HepG2 (cell line): Measurements from ENCODE around the gene COX10. TPM values are rescaled to one million over a fixed set of nuclear protein-coding genes. Genes with fewer than 3 reads are reported as not detected.

Experiments used
- ATAC-seq: fragments of 200-7000 bp; cut with Tn5 transposase; 3 replicates; pipeline ENCODE4 v1.9.1; 2020; ENCODE audit warnings: mild to moderate bottlenecking, moderate library complexity
- BruUV-seq: library from RNA; stranded (reverse); fragments of 400-500 nt; replicated peaks from 2 replicates; lab custom pipeline; 2021; lab: Mats Ljungman, UMichigan
- CTCF ChIA-PET: fragments of 300-600 bp; formaldehyde crosslinking; extraction: SDS; loops from one replicate; lab custom pipeline; 2021; ENCODE audit warnings: low total read pairs, inconsistent platforms, low intra/inter-chr PET ratio; lab: Yijun Ruan, JAX
- POLR2A ChIA-PET: fragments of 350-600 bp; sonication (Branson Sonifier 250); formaldehyde crosslinking; loops from one replicate; lab custom pipeline; 2020; ENCODE audit warnings: antibody characterized with exemption, inconsistent platforms; lab: Yijun Ruan, JAX
- DNase-seq: peaks from one replicate; pipeline ENCODE4 v3.0.0-alpha.2; 2015; ENCODE audit warnings: low spot score
- FAIRE-seq: peaks from 3 replicates; lab custom pipeline; 2011; peaks lifted over from hg19 to GRCh38; lab: Jason Lieb, UNC
- H2AFZ ChIP-seq: one replicate; pipeline ENCODE4 v1.6.1; 2011; ENCODE audit warnings: low read length, inconsistent platforms
- H3K27ac ChIP-seq: fragments of 300-600 bp; 3 replicates; pipeline ENCODE4 v1.8.0; 2011; ENCODE audit warnings: mixed run types, mild to moderate bottlenecking, mixed read lengths, low read length, inconsistent platforms; ENCODE audit not compliant: insufficient read depth; ENCODE audit errors: extremely low read length
- H3K27me3 ChIP-seq, 2 experiments: fragments of 200-600 bp in 1 of 2; 2 replicates in 1 of 2; 3 replicates in 1 of 2; pipeline versions ENCODE4 v1.6.0 to v1.8.0; 2011; ENCODE audit warnings: low read length in 2 of 2, mild to moderate bottlenecking in 2 of 2, moderate library complexity in 2 of 2, inconsistent platforms in 1 of 2; ENCODE audit not compliant: insufficient read depth in 2 of 2, control insufficient read depth in 1 of 2
- H3K36me3 ChIP-seq, 2 experiments: fragments of 200-600 bp in 1 of 2; replicated peaks in 1 of 2; 2 replicates in 1 of 2; 3 replicates in 1 of 2; pipeline versions ENCODE4 v1.5.1 to v1.8.0; 2011; ENCODE audit warnings: low read length in 2 of 2, inconsistent platforms in 1 of 2; ENCODE audit not compliant: insufficient read depth in 2 of 2, control insufficient read depth in 1 of 2
- H3K4me1 ChIP-seq: 2 replicates; pipeline ENCODE4 v1.5.1; 2012; ENCODE audit warnings: low read length, inconsistent platforms; ENCODE audit not compliant: insufficient read depth
- H3K4me2 ChIP-seq: 2 replicates; pipeline ENCODE4 v1.6.0; 2011; ENCODE audit warnings: low read depth, low read length, inconsistent platforms
- H3K4me3 ChIP-seq, 3 experiments: fragments of 200-600 bp in 1 of 3; sonication (generic), shearing (Covaris generic) in 1 of 3; replicated peaks in 1 of 3; 2 replicates each; pipeline ENCODE4 v1.5.1; 2011 to 2016; ENCODE audit warnings: low read length in 3 of 3, inconsistent platforms in 2 of 3, low read depth in 2 of 3, mild to moderate bottlenecking in 2 of 3, control low read depth in 1 of 3, mixed read lengths in 1 of 3; ENCODE audit not compliant: insufficient read depth in 1 of 3
- H3K79me2 ChIP-seq: one replicate; pipeline ENCODE4 v1.6.1; 2011; ENCODE audit warnings: low read length, inconsistent platforms; ENCODE audit not compliant: insufficient read depth
- H3K9ac ChIP-seq: 2 replicates; pipeline ENCODE4 v1.6.0; 2011; ENCODE audit warnings: mild to moderate bottlenecking, low read depth, low read length, inconsistent platforms; ENCODE audit not compliant: insufficient read depth
- H3K9me3 ChIP-seq: 2 replicates; pipeline ENCODE4 v1.5.1; 2012; ENCODE audit warnings: mild to moderate bottlenecking, low read length
- H4K20me1 ChIP-seq: 2 replicates; pipeline ENCODE4 v1.6.0; 2011; ENCODE audit warnings: inconsistent platforms, mild to moderate bottlenecking, low read length, moderate library complexity; ENCODE audit not compliant: insufficient read depth
- CENPX ChIP-seq: sonication (generic); formaldehyde crosslinking; IDR thresholded peaks from 2 replicates; pipeline ENCODE4 v1.9.0; 2021; ENCODE audit warnings: mild to moderate bottlenecking, missing genetic modification reagents, moderate library complexity
- CHD2 ChIP-seq: IDR thresholded peaks from 2 replicates; pipeline ENCODE4 v1.6.1; 2011; ENCODE audit warnings: low read depth, low read length, improper control_type of control experiment
- GMEB1 ChIP-seq: sonication (generic); formaldehyde crosslinking; IDR thresholded peaks from 2 replicates; pipeline ENCODE4 v1.5.1; 2020; ENCODE audit warnings: missing genetic modification reagents, mild to moderate bottlenecking, borderline replicate concordance
- KLF12 ChIP-seq: sonication (generic); formaldehyde crosslinking; IDR thresholded peaks from 2 replicates; pipeline ENCODE4 v1.4.0; 2020; ENCODE audit warnings: missing genetic modification reagents, borderline replicate concordance
- KMT2A ChIP-seq: sonication (generic); formaldehyde crosslinking; IDR thresholded peaks from 2 replicates; pipeline ENCODE4 v1.4.0; 2020; ENCODE audit warnings: missing genetic modification reagents
- MLLT10 ChIP-seq: sonication (generic); formaldehyde crosslinking; IDR thresholded peaks from 2 replicates; pipeline ENCODE4 v1.4.0; 2020; ENCODE audit warnings: missing genetic modification reagents
- NPAS2 ChIP-seq: sonication (generic); formaldehyde crosslinking; IDR thresholded peaks from 2 replicates; pipeline ENCODE4 v1.8.0; 2022; ENCODE audit warnings: mild to moderate bottlenecking, missing genetic modification reagents, borderline replicate concordance
- SIX1 ChIP-seq: sonication (generic); formaldehyde crosslinking; IDR thresholded peaks from 2 replicates; pipeline ENCODE4 v1.4.0; 2020; ENCODE audit warnings: missing genetic modification reagents, borderline replicate concordance
- TOE1 ChIP-seq: sonication (generic); formaldehyde crosslinking; IDR thresholded peaks from 2 replicates; pipeline ENCODE4 v1.4.0; 2020; ENCODE audit warnings: mild to moderate bottlenecking, missing genetic modification reagents
- XBP1 ChIP-seq: sonication (generic); formaldehyde crosslinking; IDR thresholded peaks from 2 replicates; pipeline ENCODE4 v1.5.0; 2020; ENCODE audit warnings: missing genetic modification reagents
- ZBTB14 ChIP-seq: sonication (generic); formaldehyde crosslinking; IDR thresholded peaks from 2 replicates; pipeline ENCODE4 v1.4.0; 2020; ENCODE audit warnings: missing genetic modification reagents
- ZFP36L2 ChIP-seq: sonication (generic); formaldehyde crosslinking; IDR thresholded peaks from 2 replicates; pipeline ENCODE4 v1.4.0; 2020; ENCODE audit warnings: missing genetic modification reagents
- ZFP62 ChIP-seq: sonication (generic); formaldehyde crosslinking; IDR thresholded peaks from 2 replicates; pipeline ENCODE4 v1.4.0; 2020; ENCODE audit warnings: missing genetic modification reagents
- ZNF17 ChIP-seq: sonication (generic); formaldehyde crosslinking; IDR thresholded peaks from 2 replicates; pipeline ENCODE4 v1.5.0; 2020; ENCODE audit warnings: mild to moderate bottlenecking, missing genetic modification reagents
- ZNF18 ChIP-seq: sonication (generic); formaldehyde crosslinking; IDR thresholded peaks from 2 replicates; pipeline ENCODE4 v1.8.0; 2022; ENCODE audit warnings: mild to moderate bottlenecking, missing genetic modification reagents; ENCODE audit not compliant: insufficient replicate concordance
- ZNF205 ChIP-seq: IDR thresholded peaks from 2 replicates; pipeline ENCODE4 v1.6.1; 2018; ENCODE audit warnings: missing biosample characterization, missing genetic modification reagents
- ZNF232 ChIP-seq: sonication (generic); formaldehyde crosslinking; IDR thresholded peaks from 2 replicates; pipeline ENCODE4 v1.4.0; 2020; ENCODE audit warnings: missing genetic modification reagents, borderline replicate concordance
- ZNF331 ChIP-seq: sonication (generic); formaldehyde crosslinking; IDR thresholded peaks from 2 replicates; pipeline ENCODE4 v1.4.0; 2020; ENCODE audit warnings: missing genetic modification reagents
- ZNF446 ChIP-seq: sonication (generic); formaldehyde crosslinking; IDR thresholded peaks from 2 replicates; pipeline ENCODE4 v1.5.0; 2020; ENCODE audit warnings: mild to moderate bottlenecking, missing genetic modification reagents
- ZNF510 ChIP-seq: sonication (generic); formaldehyde crosslinking; IDR thresholded peaks from 2 replicates; pipeline ENCODE4 v1.4.0; 2020; ENCODE audit warnings: low read depth, mild to moderate bottlenecking, missing genetic modification reagents
- ZNF562 ChIP-seq: sonication (generic); formaldehyde crosslinking; IDR thresholded peaks from 2 replicates; pipeline ENCODE4 v1.8.0; 2022; ENCODE audit warnings: missing genetic modification reagents, borderline replicate concordance
- ZNF720 ChIP-seq: sonication (generic); formaldehyde crosslinking; IDR thresholded peaks from 2 replicates; pipeline ENCODE4 v1.4.0; 2020; ENCODE audit warnings: missing genetic modification reagents
- ZNF83 ChIP-seq: sonication (generic); formaldehyde crosslinking; IDR thresholded peaks from 2 replicates; pipeline ENCODE4 v1.4.0; 2020; ENCODE audit warnings: missing genetic modification reagents, mild to moderate bottlenecking, borderline replicate concordance
- WGBS: methylation state at CpG from one replicate; pipeline ENCODE4 v1.1.6; 2017; ENCODE audit warnings: low lambda C conversion rate; 5-methylcytosine and 5-hydroxymethylcytosine counted together
- in situ Hi-C: cut with HindIII; loops from 2 replicates; pipeline ENCODE4 v1.10.0; 2017; ENCODE audit warnings: low pct_unique_long_range_greater_than_20kb; ENCODE audit not compliant: extremely low pct_ligation_motif_present
- intact Hi-C: fragments of 100-400 bp; cut with micrococcal nuclease; formaldehyde crosslinking; loops from one replicate; pipeline ENCODE4 v1.10.0; 2022; ENCODE audit not compliant: unreplicated experiment
- polyA plus RNA-seq, 8 experiments: library from polyadenylated mRNA; depleted of rRNA in 3 of 8; stranded (reverse) in 7 of 8; unstranded in 1 of 8; fragments of >200 nt; fragmentation: Illumina TruSeq in 4 of 8; extraction: Trizol in 4 of 8; gene quantifications; 2 replicates each; pipeline versions ENCODE4 v1.2.1 to v1.2.3, GENCODE V29; 2011 to 2016; ENCODE audit warnings: low read depth in 4 of 8, missing spikeins in 1 of 8, mixed read lengths in 1 of 8; ENCODE audit not compliant: insufficient read depth in 1 of 8
- total RNA-seq, 5 experiments: library from RNA; depleted of rRNA; stranded (reverse); fragments of >200 nt; fragmentation: Illumina TruSeq; extraction: Trizol; gene quantifications; 2 replicates each; pipeline ENCODE4 v1.2.3, GENCODE V29; 2016; ENCODE audit warnings: low read depth in 1 of 5

The COX10 gene
- total and polyA plus RNA-seq, 2 of the 13 experiments (the other 11 are each of a cell fraction or from before 2014, with no cell fraction given) = 13.9 to 20.1 TPM

- TF ChIP-seq XBP1 (CRISPR knock-in tag) (no peak), ZNF562 (no peak), ZNF83 (CRISPR knock-in tag) (no peak), KLF12 (CRISPR knock-in tag) (no peak), ZNF446 (no peak), TOE1 (CRISPR knock-in tag) (no peak)
These were observed 129.3 kb downstream of the COX10 start (continued) for GRCh38 chr17:14198575-14198974.

- ChIA-PET POLR2A (interaction anchor here (1.6 kb wide), 1 partner anchor 9 kb away, joined by 6 read pairs; no protein-coding TSS in a partner anchor), CTCF (no interaction called here)
- no peaks in the 10 kb centered on the region for H3K9me3 ChIP-seq
- no peak overlapping the region for H3K9ac ChIP-seq
- intact Hi-C loops (no loop called here), in situ Hi-C loops (no loop called here)
- DNase-seq = no peak
- FAIRE-seq = no peak
- H3K4me1 ChIP-seq = no peaks in the 10 kb centered on the region
- no peaks in the 10 kb centered on the region for H4K20me1 ChIP-seq
- H3K4me3 ChIP-seq = no peak overlapping the region
- BruUV-seq = no TSS peak
- H3K36me3 ChIP-seq = peaks cover 7 to 29% of the 10 kb centered on the region in 2 experiments
- no peaks in the 10 kb centered on the region for H3K27me3 ChIP-seq
- ATAC-seq = no peak
- H3K27ac ChIP-seq = no peak overlapping the region
- WGBS = 100% methylated on average over 5 of the region's 5 CpGs
- no peaks in the 10 kb centered on the region for H3K79me2 ChIP-seq
- no peak overlapping the region for H2AFZ ChIP-seq
- no peak overlapping the region for H3K4me2 ChIP-seq
- no peak for TF ChIP-seq KMT2A (CRISPR knock-in tag)
- TF ChIP-seq ZNF510 (CRISPR knock-in tag) = no peak
- no peak for TF ChIP-seq CENPX
- TF ChIP-seq ZNF720 (CRISPR knock-in tag) = no peak
- TF ChIP-seq ZFP62 = no peak
- TF ChIP-seq ZNF18 (CRISPR knock-in tag) = no peak
- TF ChIP-seq SIX1 (CRISPR knock-in tag) = no peak
- no peak for TF ChIP-seq ZBTB14 (CRISPR knock-in tag)
- no peak for TF ChIP-seq ZNF331 (CRISPR knock-in tag)
- no peak for TF ChIP-seq CHD2
- no peak for TF ChIP-seq GMEB1 (CRISPR knock-in tag)
- TF ChIP-seq ZFP36L2 (CRISPR knock-in tag) = no peak
- TF ChIP-seq ZNF17 (CRISPR knock-in tag) = no peak
- TF ChIP-seq NPAS2 (CRISPR knock-in tag) = no peak
- no peak for TF ChIP-seq MLLT10 (CRISPR knock-in tag)
- TF ChIP-seq ZNF232 = no peak
- no peak for TF ChIP-seq ZNF205 (CRISPR knock-in tag)
These were observed 130.3 kb downstream of the COX10 start for GRCh38 chr17:14199601-14200000.
